Adrenal gland (tissue), 12 donors: ENCODE measurements around the gene MTA3. TPM values are rescaled to one million over a fixed set of nuclear protein-coding genes. Genes with fewer than 3 reads are reported as not detected.

Experiments used
- DNase-seq, 7 donors: peaks; one replicate each; pipeline ENCODE4 v3.0.0-alpha.2; 2019 to 2020
- H3K27ac ChIP-seq, 5 donors: fragments of 200-600 bp; sonication (generic) in 4 of 5; 1 replicate in 3 of 5; 2 replicates in 2 of 5; pipeline versions ENCODE4 v1.5.1 to v1.8.0; 2016 to 2020; ENCODE audit warnings: mild to moderate bottlenecking in 1 of 5
- H3K27me3 ChIP-seq: fragments of 200-600 bp; 2 replicates; pipeline ENCODE4 v1.8.0; 2021
- H3K36me3 ChIP-seq, 2 donors: fragments of 200-600 bp; replicated peaks in 1 of 2; 1 replicate in 1 of 2; 2 replicates in 1 of 2; pipeline versions ENCODE4 v1.5.1 to v1.8.0; 2018 to 2022
- H3K4me1 ChIP-seq, 2 donors: fragments of 200-600 bp; replicated peaks in 1 of 2; 1 replicate in 1 of 2; 2 replicates in 1 of 2; pipeline versions ENCODE4 v1.5.1 to v1.8.0; 2018 to 2021
- H3K4me3 ChIP-seq, 4 donors: fragments of 200-600 bp; sonication (generic) in 3 of 4; one replicate each; pipeline ENCODE4 v1.5.1; 2016 to 2018
- H3K9me3 ChIP-seq, 3 donors: fragments of 200-600 bp; sonication (generic) in 1 of 3; replicated peaks in 1 of 3; 1 replicate in 2 of 3; 2 replicates in 1 of 3; pipeline versions ENCODE4 v1.5.1 to v1.8.0; 2016 to 2021
- CTCF ChIP-seq, 6 experiments: fragments of 450-650 bp in 4 of 6; fragments of 200-600 bp in 2 of 6; sonication (generic) in 1 of 6; IDR thresholded peaks; 1 replicate in 5 of 6; 2 replicates in 1 of 6; pipeline versions ENCODE4 v1.5.1 to v1.8.0; 2016 to 2021; ENCODE audit warnings: antibody characterized with exemption in 6 of 6, mild to moderate bottlenecking in 2 of 6, moderate library complexity in 1 of 6
- POLR2A ChIP-seq, 2 donors: fragments of 450-650 bp; IDR thresholded peaks; one replicate each; pipeline ENCODE4 v1.6.1; 2017; ENCODE audit warnings: antibody characterized with exemption in 2 of 2, mild to moderate bottlenecking in 2 of 2, moderate library complexity in 1 of 2
- WGBS, 4 donors: extraction: QIAGEN DNeasy Blood & Tissue Kit in 2 of 4; methylation state at CpG; one replicate each; pipeline versions ENCODE4 v1.1.5 to v1.1.7; 2013 to 2017; 5-methylcytosine and 5-hydroxymethylcytosine counted together
- intact Hi-C, 2 donors: fragments of 100-400 bp; cut with DNase I; formaldehyde crosslinking; loops; one replicate each; pipeline versions ENCODE4 v1.14.1 to v1.15.0; 2022 to 2023
- polyA plus RNA-seq, 3 donors: library from polyadenylated mRNA; stranded (reverse); fragments of 200-250 nt in 2 of 3; fragments of 350-450 nt in 1 of 3; fragmentation: Illumina TruSeq in 1 of 3; extraction: RNeasy Lipid Tissue Mini Kit (QIAGEN cat#74804) in 1 of 3; gene quantifications; one replicate each; pipeline ENCODE4 v1.2.3, GENCODE V29; 2013 to 2014
- total RNA-seq, 9 donors: library from RNA; depleted of rRNA in 4 of 9; stranded (reverse); fragments of >200 nt in 4 of 9; fragments of 120-200 nt in 1 of 9; fragmentation: NEBNext Ultra II Directional in 1 of 9; extraction: Animal tissue kit (Norgen Biotek cat#: 25700) in 1 of 9; gene quantifications; one replicate each; pipeline versions ENCODE4 v1.1.0 to v1.2.4, GENCODE V29; 2013 to 2023
- donor health status: healthy with polysubstance abuse.
- donor health status: Bipolar disorder and iron deficiency.
- donor health status: DM: yes; HTN: yes; CAD: no.
- donor health status: DM: no; HTN: no; CAD: no.
- donor health status: DM: no; HTN: no; CAD: no.
- donor health status: DM: yes; HTN: yes; CAD: no.

The MTA3 gene
- total and polyA plus RNA-seq, 12 donors = 51.5 to 168 (median 91.2) TPM

DNA sequence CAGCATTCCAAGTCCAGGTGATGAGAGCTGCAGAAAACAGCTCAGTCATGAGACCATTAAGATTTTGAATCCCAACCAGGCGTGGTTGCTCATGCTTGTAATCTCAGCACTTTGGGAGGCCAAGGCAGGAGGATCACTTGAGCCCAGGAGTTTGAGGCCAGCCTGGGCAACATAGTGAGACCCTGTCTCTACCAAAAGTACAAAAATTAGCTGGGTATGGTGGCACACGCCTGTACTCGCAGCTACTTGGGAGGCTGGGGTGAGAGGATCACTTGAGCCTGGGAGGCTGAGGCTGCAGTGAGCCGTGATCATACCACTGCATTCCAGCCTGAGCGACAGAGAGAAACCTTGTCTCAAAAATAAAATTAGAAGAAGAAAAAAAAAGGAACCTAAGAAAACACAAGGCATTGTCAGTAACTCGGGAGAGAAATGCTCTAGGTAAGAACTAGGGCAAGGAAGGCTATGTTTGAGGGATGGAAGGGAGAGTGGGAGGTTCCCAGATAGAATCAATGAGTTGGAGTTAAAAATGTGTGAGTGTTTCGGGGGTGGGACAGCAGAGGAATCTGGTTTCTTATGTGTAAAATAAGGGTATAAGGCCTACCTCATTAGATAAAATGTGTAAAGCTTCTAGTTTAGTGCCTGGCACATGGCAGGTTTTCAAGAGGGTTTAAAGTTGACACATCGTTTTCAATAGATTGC, 23.3 kb upstream of the MTA3 start:
- Histone ChIP-seq H3K4me1 (no peaks in the 10 kb centered on the region), H3K9me3 (no peaks in the 10 kb centered on the region), H3K27me3 (no peaks in the 10 kb centered on the region), H3K27ac (no peak overlapping the region), H3K4me3 (no peak overlapping the region), H3K36me3 (no peaks in the 10 kb centered on the region)
- no peak for DNase-seq
- intact Hi-C loops = no loop called here
- WGBS, 4 donors = 93 to 96% (median 94%) methylated on average over 7 to 8 of the region's 8 CpGs
- TF ChIP-seq CTCF (IDR thresholded peaks at IDR 0.05) (no peak), POLR2A (IDR thresholded peaks at IDR 0.05) (no peak)

DNA sequence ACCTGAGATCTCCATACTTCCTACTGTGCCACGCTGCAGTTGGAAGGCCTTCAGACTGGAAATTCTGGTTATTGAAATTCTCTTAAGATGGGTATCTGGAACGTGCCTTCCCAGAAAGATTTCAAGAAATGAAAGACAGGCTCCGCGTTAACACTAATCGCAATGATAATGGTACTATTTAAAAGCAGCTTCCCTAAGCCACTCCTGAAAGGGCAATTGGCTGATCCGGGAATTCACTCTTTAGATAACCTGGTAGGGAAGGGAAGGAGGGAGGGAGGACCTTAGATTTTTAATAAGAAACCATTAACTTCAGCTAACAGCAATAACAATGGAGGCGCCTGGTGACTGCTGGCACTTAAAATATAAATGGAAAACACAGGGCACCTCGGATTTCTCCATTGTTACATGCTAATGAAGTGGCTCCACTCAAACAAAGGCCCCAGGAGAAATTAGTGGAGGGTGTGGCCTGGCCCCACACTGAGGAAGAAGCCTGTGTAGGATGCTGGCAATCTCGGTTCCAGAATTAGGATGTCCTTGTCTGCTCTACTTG, 22.5 kb upstream of the MTA3 start:
- WGBS, 4 donors = 85 to 90% (median 86%) methylated on average over 9 of the region's 9 CpGs
- H3K36me3 ChIP-seq = no peaks in the 10 kb centered on the region
- H3K27me3 ChIP-seq = no peaks in the 10 kb centered on the region
- DNase-seq = no peak
- no peak overlapping the region for H3K27ac ChIP-seq
- no peak for TF ChIP-seq CTCF (IDR thresholded peaks at IDR 0.05)
- H3K4me3 ChIP-seq = no peak overlapping the region
- intact Hi-C loops = no loop called here
- H3K9me3 ChIP-seq = no peaks in the 10 kb centered on the region
- H3K4me1 ChIP-seq = no peaks in the 10 kb centered on the region

GRCh38 chr2:42547014-42547413, 21.4 kb upstream of the MTA3 start:
- TF ChIP-seq POLR2A (IDR thresholded peaks at IDR 0.05) (no peak), CTCF (IDR thresholded peaks at IDR 0.05) (no peak)

GRCh38 chr2:42547446-42548295, 20.8 kb upstream of the MTA3 start:
- no peaks in the 10 kb centered on the region for H3K36me3 ChIP-seq
- DNase-seq = no peak
- intact Hi-C loops = no loop called here

More at GRCh38 chr2:42547014-42547413, 21.4 kb upstream of the MTA3 start:
- no peaks in the 10 kb centered on the region for H3K27me3 ChIP-seq
- no peaks in the 10 kb centered on the region for H3K9me3 ChIP-seq
- no peaks in the 10 kb centered on the region for H3K4me1 ChIP-seq
- H3K36me3 ChIP-seq = no peaks in the 10 kb centered on the region
- WGBS, 4 donors = 57 to 67% (median 63%) methylated on average over 9 of the region's 9 CpGs
- intact Hi-C loops = no loop called here
- H3K27ac ChIP-seq = no peak overlapping the region
- no peak for DNase-seq
- H3K4me3 ChIP-seq = no peak overlapping the region

More at GRCh38 chr2:42547446-42548295, 20.8 kb upstream of the MTA3 start:
- WGBS, 4 donors = 92 to 95% (median 94%) methylated on average over 27 of the region's 27 CpGs
- H3K4me1 ChIP-seq = no peaks in the 10 kb centered on the region
- no peak for TF ChIP-seq POLR2A (IDR thresholded peaks at IDR 0.05)
- TF ChIP-seq CTCF (IDR thresholded peaks at IDR 0.05) = no peak
- no peaks in the 10 kb centered on the region for H3K27me3 ChIP-seq
- H3K27ac ChIP-seq = no peak overlapping the region
- no peak overlapping the region for H3K4me3 ChIP-seq
- H3K9me3 ChIP-seq = no peaks in the 10 kb centered on the region
